GM23338 (cell line): Measurements from ENCODE around the gene MEN1. TPM values are rescaled to one million over a fixed set of nuclear protein-coding genes. Genes with fewer than 3 reads are reported as not detected.

Experiments used
- ATAC-seq: fragments of 200-7000 bp; cut with Tn5 transposase; 3 replicates; pipeline ENCODE4 v1.9.1; 2020
- DNase-seq: peaks from one replicate; pipeline ENCODE4 v3.0.0-alpha.2; 2015; ENCODE audit warnings: low spot score
- H2AFZ ChIP-seq: fragments of 200-600 bp; sonication (generic); 2 replicates; pipeline ENCODE4 v1.8.0; 2016; ENCODE audit warnings: antibody characterized with exemption, mild to moderate bottlenecking, moderate library complexity
- H3F3A ChIP-seq: fragments of 200-600 bp; sonication (generic); replicated peaks from 2 replicates; pipeline ENCODE4 v1.8.0; 2017; ENCODE audit warnings: antibody characterized with exemption, mixed run types, low read depth
- H3K27ac ChIP-seq: fragments of 200-600 bp; sonication (generic); 2 replicates; pipeline ENCODE4 v1.6.1; 2016; ENCODE audit warnings: low read depth
- H3K27me3 ChIP-seq: fragments of 200-600 bp; sonication (generic); 2 replicates; pipeline ENCODE4 v1.8.0; 2016; ENCODE audit warnings: mild to moderate bottlenecking, mixed run types, moderate library complexity; ENCODE audit not compliant: insufficient read depth
- H3K36me3 ChIP-seq: fragments of 200-600 bp; sonication (generic); 2 replicates; pipeline ENCODE4 v1.8.0; 2016; ENCODE audit warnings: mild to moderate bottlenecking; ENCODE audit not compliant: insufficient read depth
- H3K4me1 ChIP-seq: fragments of 200-600 bp; sonication (generic); 2 replicates; pipeline ENCODE4 v1.8.0; 2016; ENCODE audit warnings: mild to moderate bottlenecking, moderate library complexity; ENCODE audit not compliant: insufficient read depth
- H3K4me2 ChIP-seq: fragments of 200-600 bp; sonication (generic); 2 replicates; pipeline ENCODE4 v1.7.1; 2017; ENCODE audit warnings: mixed run types
- H3K4me3 ChIP-seq: fragments of 200-600 bp; sonication (generic); 2 replicates; pipeline ENCODE4 v1.6.1; 2016; ENCODE audit warnings: mixed run types
- H3K79me2 ChIP-seq: fragments of 200-600 bp; sonication (generic); replicated peaks from 2 replicates; pipeline ENCODE4 v1.8.0; 2017; ENCODE audit warnings: mild to moderate bottlenecking; ENCODE audit not compliant: insufficient read depth
- H3K9me2 ChIP-seq: fragments of 200-600 bp; sonication (generic); 2 replicates; pipeline ENCODE4 v1.8.0; 2017; ENCODE audit not compliant: insufficient read depth
- H4K20me1 ChIP-seq: fragments of 200-600 bp; sonication (generic); replicated peaks from 2 replicates; pipeline ENCODE4 v1.8.0; 2017; ENCODE audit warnings: mild to moderate bottlenecking; ENCODE audit not compliant: insufficient read depth
- H3K27ac Mint-ChIP-seq: 2 replicates; pipeline ENCODE4 v1.8.0; 2020; ENCODE audit warnings: inconsistent platforms, mild to moderate bottlenecking, moderate library complexity, mixed read lengths
- H3K27me3 Mint-ChIP-seq: 3 replicates; pipeline ENCODE4 v1.8.0; 2022; ENCODE audit warnings: low read depth, mild to moderate bottlenecking, moderate library complexity, mixed read lengths, inconsistent platforms; ENCODE audit not compliant: insufficient read depth, poor library complexity
- H3K36me3 Mint-ChIP-seq: 3 replicates; pipeline ENCODE4 v1.8.0; 2021; ENCODE audit warnings: low read depth, mild to moderate bottlenecking, inconsistent platforms, moderate library complexity, mixed read lengths
- H3K4me1 Mint-ChIP-seq: 3 replicates; pipeline ENCODE4 v1.8.0; 2020; ENCODE audit warnings: mild to moderate bottlenecking, inconsistent platforms, mixed read lengths
- H3K4me3 Mint-ChIP-seq: 3 replicates; pipeline ENCODE4 v1.8.0; 2021; ENCODE audit warnings: moderate library complexity, mild to moderate bottlenecking, inconsistent platforms, mixed read lengths
- H3K9me3 Mint-ChIP-seq: 3 replicates; pipeline ENCODE4 v1.8.0; 2020; ENCODE audit warnings: moderate library complexity, mild to moderate bottlenecking, inconsistent platforms, mixed read lengths
- CREB1 ChIP-seq: fragments of 250-450 bp; sonication (Bioruptor Pico); IDR thresholded peaks from 2 replicates; pipeline ENCODE4 v1.5.0; 2020; ENCODE audit warnings: low read depth, mild to moderate bottlenecking, moderate library complexity
- ETS1 ChIP-seq: IDR thresholded peaks from 2 replicates; pipeline ENCODE4 v1.6.1; 2016; ENCODE audit warnings: antibody characterized with exemption
- POLR2AphosphoS5 ChIP-seq: IDR thresholded peaks from 2 replicates; pipeline ENCODE4 v1.6.1; 2016; ENCODE audit warnings: antibody characterized with exemption, low read depth
- ZNF114 ChIP-seq: fragments of 250-450 bp; sonication (Bioruptor Pico); IDR thresholded peaks from 2 replicates; pipeline ENCODE4 v1.5.0; 2020; ENCODE audit warnings: mild to moderate bottlenecking, moderate library complexity
- polyA plus RNA-seq: library from polyadenylated mRNA; unstranded; fragments of >200 nt; fragmentation: Nextera tagmentation; extraction: Ambion mirVana; gene quantifications from 2 replicates; pipeline ENCODE4 v1.2.1, GENCODE V29; 2016
- total RNA-seq: library from RNA; depleted of rRNA; stranded (reverse); fragments of >200 nt; shearing (Covaris generic); gene quantifications from 2 replicates; pipeline ENCODE4 v1.2.3, GENCODE V29; 2014
- TF ChIP-seq, protein P1 (sequence below), 2 experiments: fragments of 200-600 bp in 1 of 2; sonication (generic) in 1 of 2; conservative IDR thresholded peaks; 2 replicates each; pipeline versions ENCODE4 v1.5.1 to v1.6.1; 2016 to 2017; ENCODE audit warnings: antibody characterized with exemption in 2 of 2, low read depth in 2 of 2, mild to moderate bottlenecking in 2 of 2, moderate library complexity in 1 of 2

Gene MEN1
- total and polyA plus RNA-seq, 2 experiments from 2014 or later, result 31.6 to 45.2 TPM

- Mint-ChIP-seq H3K27me3 (peaks cover 3% of the 10 kb centered on the region), H3K4me3 (no peak overlapping the region), H3K27ac (no peak overlapping the region), H3K9me3 (no peaks in the 10 kb centered on the region), H3K36me3 (no peaks in the 10 kb centered on the region), H3K4me1 (peaks cover 4% of the 10 kb centered on the region; the same call in 2 of the 3 replicates)
- DNase-seq (no peak), ATAC-seq (no peak)
- H3K27me3 ChIP-seq, result no peaks in the 10 kb centered on the region
- no peaks in the 10 kb centered on the region for H3K36me3 ChIP-seq
- H3F3A ChIP-seq, result 0 out of 2 replicates have a peak, but pooled peaks cover under 1% of the 10 kb centered on the region
- H3K4me1 ChIP-seq, result 0 out of 2 replicates have a peak, but pooled peaks cover 2% of the 10 kb centered on the region
- TF ChIP-seq POLR2AphosphoS5, result no peak
- no peaks in the 10 kb centered on the region for H3K9me2 ChIP-seq
- no peaks in the 10 kb centered on the region for H4K20me1 ChIP-seq
- H2AFZ ChIP-seq, result no peak overlapping the region
- H3K4me3 ChIP-seq, result no peak overlapping the region
- peaks cover 5% of the 10 kb centered on the region; the same call in 1 of the 2 replicates for H3K79me2 ChIP-seq
- H3K4me2 ChIP-seq, result no peak overlapping the region
- H3K27ac ChIP-seq, result no peak overlapping the region
Observed at GRCh38 chr11:64784813-64785581, 25.4 kb downstream of the MEN1 start.

- Histone ChIP-seq H3K79me2 (peaks cover 47% of the 10 kb centered on the region), H3K4me3 (peak within 1 kb of the TSS; percentile 94), H3K27me3 (no peaks in the 10 kb centered on the region), H3K4me2 (peak within 1 kb of the TSS; percentile 100), H4K20me1 (peaks cover 36% of the 10 kb centered on the region), H3K36me3 (peaks cover 35% of the 10 kb centered on the region), H2AFZ (no peak within 1 kb of the TSS), H3K9me2 (no peaks in the 10 kb centered on the region), H3K27ac (peak within 1 kb of the TSS; percentile 98), H3K4me1 (peaks cover 12% of the 10 kb centered on the region), H3F3A (peaks cover 38% of the 10 kb centered on the region)
- Mint-ChIP-seq H3K36me3 (peaks cover 39% of the 10 kb centered on the region), H3K4me3 (peak within 1 kb of the TSS; percentile 94), H3K9me3 (no peaks in the 10 kb centered on the region; the same call in 2 of the 3 replicates), H3K27me3 (peaks cover 17% of the 10 kb centered on the region), H3K27ac (peak within 1 kb of the TSS; percentile 99), H3K4me1 (peaks cover 36% of the 10 kb centered on the region)
- DNase-seq (peak; percentile 100), ATAC-seq (peak; percentile 91)
- TF ChIP-seq, protein P1, sequence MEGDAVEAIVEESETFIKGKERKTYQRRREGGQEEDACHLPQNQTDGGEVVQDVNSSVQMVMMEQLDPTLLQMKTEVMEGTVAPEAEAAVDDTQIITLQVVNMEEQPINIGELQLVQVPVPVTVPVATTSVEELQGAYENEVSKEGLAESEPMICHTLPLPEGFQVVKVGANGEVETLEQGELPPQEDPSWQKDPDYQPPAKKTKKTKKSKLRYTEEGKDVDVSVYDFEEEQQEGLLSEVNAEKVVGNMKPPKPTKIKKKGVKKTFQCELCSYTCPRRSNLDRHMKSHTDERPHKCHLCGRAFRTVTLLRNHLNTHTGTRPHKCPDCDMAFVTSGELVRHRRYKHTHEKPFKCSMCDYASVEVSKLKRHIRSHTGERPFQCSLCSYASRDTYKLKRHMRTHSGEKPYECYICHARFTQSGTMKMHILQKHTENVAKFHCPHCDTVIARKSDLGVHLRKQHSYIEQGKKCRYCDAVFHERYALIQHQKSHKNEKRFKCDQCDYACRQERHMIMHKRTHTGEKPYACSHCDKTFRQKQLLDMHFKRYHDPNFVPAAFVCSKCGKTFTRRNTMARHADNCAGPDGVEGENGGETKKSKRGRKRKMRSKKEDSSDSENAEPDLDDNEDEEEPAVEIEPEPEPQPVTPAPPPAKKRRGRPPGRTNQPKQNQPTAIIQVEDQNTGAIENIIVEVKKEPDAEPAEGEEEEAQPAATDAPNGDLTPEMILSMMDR (conservative IDR thresholded peaks at IDR 0.05; ENCODE audit: low read depth in 2 of 2), result peak in 1 of 2 experiments; percentile 3; a peak in 1 of 4 replicates
- TF ChIP-seq CREB1, result peak; percentile 75
- no peak for TF ChIP-seq ZNF114 (CRISPR knock-in tag)
- no peak for TF ChIP-seq ETS1
- TF ChIP-seq POLR2AphosphoS5, result peak; percentile 96
Observed at GRCh38 chr11:64778473-64779298, 31.7 kb downstream of the MEN1 start, which contains the start of gene SF1. Gene SF1, minus strand, starts transcription at chr11:64778542. Its CDS starts 150 bp downstream, at chr11:64778392.
